GM21825 (cell line): ENCODE data around the gene DGAT2.

Experiments used
- ATAC-seq: cut with Tn5 transposase; IDR thresholded peaks from one replicate; pipeline ENCODE4 v1.9.1; 2021; ENCODE audit warnings: mild to moderate bottlenecking, moderate library complexity; ENCODE audit not compliant: unreplicated experiment

DGAT2 gene

DNA sequence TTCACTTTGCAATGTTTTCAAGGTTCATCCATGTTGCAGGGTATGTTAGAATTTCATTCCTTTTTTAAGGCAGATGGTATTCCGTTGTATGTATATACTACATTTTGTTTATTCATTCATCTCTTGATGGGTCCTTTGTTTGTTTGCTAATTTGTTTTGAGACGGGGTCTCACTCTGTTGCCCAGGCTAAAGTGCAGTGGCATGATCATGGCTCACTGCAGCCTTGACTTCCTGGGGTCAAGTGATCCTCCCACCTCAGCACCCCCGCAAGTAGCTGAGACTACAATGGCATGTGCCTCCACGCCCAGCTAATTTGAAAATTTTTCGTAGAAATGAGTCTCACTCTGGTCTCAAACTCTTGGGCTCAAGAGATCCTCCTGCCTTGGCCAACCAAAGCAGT is 52.6 kb downstream of the DGAT2 start:
- no peak for ATAC-seq

GRCh38 chr11:75822541-75822940 is 54.0 kb downstream of the DGAT2 start:
- ATAC-seq = no peak

DNA sequence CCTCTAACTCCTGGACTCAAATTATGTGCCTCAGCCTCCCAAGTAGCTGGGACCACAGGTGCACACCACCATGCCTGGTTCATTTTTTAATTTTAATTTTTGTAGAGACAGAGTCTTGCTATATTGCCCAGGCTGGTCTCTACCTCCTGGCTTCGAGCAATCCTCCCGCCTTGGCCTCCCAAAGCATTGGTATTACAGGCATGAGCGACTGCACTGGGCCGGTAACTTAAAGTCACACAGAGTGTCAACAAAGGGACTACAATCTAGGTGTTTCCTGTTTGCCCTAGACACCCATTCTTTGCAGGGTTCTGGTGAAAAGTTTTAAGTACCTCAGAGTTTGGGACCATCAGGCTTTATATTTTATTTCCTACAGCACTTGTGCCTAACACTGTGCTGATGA is 54.8 kb downstream of the DGAT2 start:
- ATAC-seq = no peak

GRCh38 chr11:75823946-75824345 is 55.4 kb downstream of the DGAT2 start:
- no peak for ATAC-seq

GRCh38 chr11:75826461-75827230 is 58.1 kb downstream of the DGAT2 start:
- ATAC-seq = no peak

- no peak for ATAC-seq
Measured at GRCh38 chr11:75827562-75827961, 59.0 kb downstream of the DGAT2 start.

- ATAC-seq = no peak
Measured at GRCh38 chr11:75831915-75832502, 63.4 kb downstream of the DGAT2 start.

- no peak for ATAC-seq
Measured at GRCh38 chr11:75834728-75835127, 66.2 kb downstream of the DGAT2 start.

DNA sequence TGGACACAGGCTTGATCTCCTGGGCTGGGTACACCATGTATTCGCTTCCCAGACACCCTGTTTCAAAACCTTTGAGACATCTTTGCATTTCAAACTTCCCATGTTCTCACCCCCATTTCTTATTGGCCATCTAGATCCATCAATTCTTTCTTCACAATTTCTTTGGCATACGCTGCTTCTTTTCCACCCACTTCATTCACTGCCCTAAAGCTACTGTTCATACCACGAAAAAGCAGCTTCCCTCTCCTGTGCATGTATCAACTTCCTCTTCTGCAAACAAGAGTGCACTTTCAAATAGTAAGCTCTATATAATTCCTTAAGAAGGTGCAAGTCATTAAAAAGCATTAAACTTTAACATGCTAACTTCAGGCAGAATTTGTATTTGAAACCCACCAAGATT is 67.8 kb downstream of the DGAT2 start:
- ATAC-seq = no peak

DNA sequence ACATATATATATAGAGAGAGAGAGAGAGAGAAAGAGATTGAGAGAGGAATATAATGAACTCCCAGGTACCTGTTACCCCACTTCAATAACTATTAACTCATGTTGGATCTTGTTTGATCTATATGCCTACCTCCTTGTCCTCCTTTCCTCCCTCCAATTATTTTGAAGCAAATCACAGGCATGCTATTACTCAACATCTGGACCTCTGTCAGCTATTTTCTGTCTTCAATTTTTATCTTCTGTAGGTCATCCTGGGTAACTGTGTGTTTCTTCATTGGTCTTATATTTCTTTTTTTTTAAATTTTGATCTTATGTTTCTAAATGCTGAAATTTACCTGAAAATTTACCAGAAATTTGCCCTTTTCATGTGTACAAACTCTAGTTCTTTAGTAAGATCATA is 71.3 kb downstream of the DGAT2 start:
- no peak for ATAC-seq

GRCh38 chr11:75840522-75840921 is 71.9 kb downstream of the DGAT2 start:
- ATAC-seq = no peak

DNA sequence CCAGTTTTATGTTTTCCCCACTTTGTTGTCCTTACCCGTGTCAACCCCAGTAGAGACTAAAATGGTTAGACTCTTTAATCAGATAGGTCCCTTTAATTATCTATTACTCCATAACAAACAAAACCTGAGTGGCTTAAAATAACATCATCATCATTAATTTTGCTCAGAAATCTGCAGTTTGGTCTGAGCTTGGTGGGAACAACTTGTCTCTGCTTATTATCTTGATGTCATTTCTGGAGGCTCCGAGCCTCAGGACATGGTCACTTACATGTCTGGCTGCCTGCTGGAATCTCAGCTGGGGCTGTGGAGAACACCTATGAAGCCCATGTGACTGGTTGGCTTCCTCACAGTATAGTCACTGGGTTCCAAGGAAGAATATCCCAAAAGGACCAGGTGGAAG is 73.2 kb downstream of the DGAT2 start:
- ATAC-seq = no peak

GRCh38 chr11:75845324-75845723 is 76.7 kb downstream of the DGAT2 start:
- no peak for ATAC-seq

GRCh38 chr11:75849894-75850293 is 81.3 kb downstream of the DGAT2 start:
- ATAC-seq = no peak

DNA sequence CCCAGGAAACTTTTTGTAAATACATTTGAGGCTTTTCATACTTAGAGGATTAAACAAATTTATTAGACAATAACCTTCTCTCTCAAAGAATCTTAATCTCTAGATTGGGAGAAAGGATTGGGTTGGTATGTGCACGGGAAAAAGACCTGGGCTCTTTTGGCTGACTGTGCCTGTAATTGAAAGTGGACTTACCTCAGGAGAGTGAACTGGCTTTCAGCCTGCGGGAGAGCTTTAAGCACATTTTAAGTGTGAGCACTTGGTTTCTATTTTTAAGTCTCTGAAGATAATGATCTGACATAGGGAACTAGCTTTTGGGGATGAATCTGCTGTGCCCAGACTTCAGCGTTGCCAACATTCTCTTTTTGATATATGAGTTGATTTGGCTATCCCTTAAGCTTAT is 82.2 kb downstream of the DGAT2 start:
- no peak for ATAC-seq
